PC-3 (cell line): Measurements from ENCODE around the gene AP3B2. TPM values are rescaled to one million over a fixed set of nuclear protein-coding genes. Genes with fewer than 3 reads are reported as not detected.
"Not testable (repeated sequence)": the region's sequence is repeated elsewhere in the genome, so short reads cannot be mapped to it uniquely, and the experiment has no call there.

ENCODE experiments used
- ATAC-seq: fragments of 200-7000 bp; cut with Tn5 transposase; 2 replicates; pipeline ENCODE4 v1.9.1; 2020; ENCODE audit warnings: mild to moderate bottlenecking, moderate library complexity
- BruUV-seq: library from RNA; stranded (reverse); fragments of 400-500 nt; replicated peaks from 2 replicates; lab custom pipeline; 2021; lab: Mats Ljungman, UMichigan
- CTCF ChIA-PET: fragments of 300-600 bp; sonication (Branson Sonifier 250); formaldehyde crosslinking; loops from one replicate; lab custom pipeline; 2022; ENCODE audit warnings: antibody characterized with exemption; lab: Charles Lee
- POLR2A ChIA-PET: fragments of 300-600 bp; sonication (Branson Sonifier 250); formaldehyde crosslinking; loops from one replicate; lab custom pipeline; 2022; ENCODE audit warnings: antibody characterized with exemption; ENCODE audit not compliant: unreplicated experiment; lab: Charles Lee
- DNase-seq: peaks from one replicate; pipeline ENCODE4 v3.0.0-alpha.2; 2015
- H2AFZ ChIP-seq: fragments of 300-600 bp; sonication (generic); 2 replicates; pipeline ENCODE4 v1.6.0; 2016; ENCODE audit warnings: antibody characterized with exemption, low read length
- H3F3A ChIP-seq: fragments of 300-600 bp; sonication (generic); one replicate; pipeline ENCODE4 v1.6.0; 2017; ENCODE audit warnings: antibody characterized with exemption, low read length, control low read depth, mild to moderate bottlenecking; ENCODE audit not compliant: unreplicated experiment
- H3K27ac ChIP-seq: fragments of 300-600 bp; sonication (generic); 2 replicates; pipeline ENCODE4 v1.5.1; 2016; ENCODE audit warnings: mild to moderate bottlenecking, low read length
- H3K27me3 ChIP-seq: fragments of 300-600 bp; sonication (generic); 2 replicates; pipeline ENCODE4 v1.6.1; 2016; ENCODE audit warnings: low read length, mixed read lengths
- H3K36me3 ChIP-seq: fragments of 300-600 bp; sonication (generic); 2 replicates; pipeline ENCODE4 v1.6.1; 2016; ENCODE audit warnings: low read depth, mixed run types, low read length, mixed read lengths
- H3K4me1 ChIP-seq: fragments of 300-600 bp; sonication (generic); 2 replicates; pipeline ENCODE4 v1.5.1; 2016; ENCODE audit warnings: low read length; ENCODE audit not compliant: insufficient read depth
- H3K4me2 ChIP-seq: fragments of 300-600 bp; sonication (generic); 2 replicates; pipeline ENCODE4 v1.6.0; 2016; ENCODE audit warnings: low read length
- H3K4me3 ChIP-seq: fragments of 300-600 bp; sonication (generic); 2 replicates; pipeline ENCODE4 v1.5.1; 2016; ENCODE audit warnings: mild to moderate bottlenecking, low read length, mixed read lengths
- H3K79me2 ChIP-seq: fragments of 300-600 bp; sonication (generic); 2 replicates; pipeline ENCODE4 v1.6.1; 2017; ENCODE audit warnings: low read length, mixed read lengths
- H3K9ac ChIP-seq: fragments of 300-600 bp; sonication (generic); 2 replicates; pipeline ENCODE4 v1.6.0; 2016; ENCODE audit warnings: mild to moderate bottlenecking, low read length
- H3K9me2 ChIP-seq: fragments of 300-600 bp; sonication (generic); replicated peaks from 2 replicates; pipeline ENCODE4 v1.6.1; 2016; ENCODE audit warnings: mixed run types, low read length, mixed read lengths
- H3K9me3 ChIP-seq: fragments of 300-600 bp; sonication (generic); 2 replicates; pipeline ENCODE4 v1.6.1; 2016; ENCODE audit warnings: low read length, mixed read lengths
- H4K20me1 ChIP-seq: fragments of 300-600 bp; sonication (generic); 2 replicates; pipeline ENCODE4 v1.6.1; 2016; ENCODE audit warnings: low read length, mixed read lengths
- EZH2 ChIP-seq: fragments of 300-600 bp; sonication (generic); IDR thresholded peaks from one replicate; pipeline ENCODE4 v1.6.1; 2017; ENCODE audit warnings: antibody characterized with exemption, mild to moderate bottlenecking, low read length; ENCODE audit not compliant: unreplicated experiment
- EZH2phosphoT487 ChIP-seq: fragments of 300-600 bp; sonication (generic); IDR thresholded peaks from 2 replicates; pipeline ENCODE4 v1.6.1; 2018; ENCODE audit warnings: mild to moderate bottlenecking, antibody characterized with exemption, low read length, borderline replicate concordance
- intact Hi-C: fragments of 100-400 bp; cut with micrococcal nuclease; formaldehyde crosslinking; loops from 2 replicates; pipeline ENCODE4 v1.9.0; 2023
- total RNA-seq: library from RNA; depleted of rRNA; stranded (reverse); fragments of >200 nt; gene quantifications from 2 replicates; pipeline ENCODE4 v1.2.3, GENCODE V29; 2014
- TF ChIP-seq, protein P1 (sequence below): fragments of 300-600 bp; sonication (generic); conservative IDR thresholded peaks from 2 replicates; pipeline ENCODE4 v1.5.1; 2017; ENCODE audit warnings: antibody characterized with exemption, low read depth, mild to moderate bottlenecking, low read length

The AP3B2 gene
- total RNA-seq, 1 experiment from 2014 or later: 0.47 TPM

DNA sequence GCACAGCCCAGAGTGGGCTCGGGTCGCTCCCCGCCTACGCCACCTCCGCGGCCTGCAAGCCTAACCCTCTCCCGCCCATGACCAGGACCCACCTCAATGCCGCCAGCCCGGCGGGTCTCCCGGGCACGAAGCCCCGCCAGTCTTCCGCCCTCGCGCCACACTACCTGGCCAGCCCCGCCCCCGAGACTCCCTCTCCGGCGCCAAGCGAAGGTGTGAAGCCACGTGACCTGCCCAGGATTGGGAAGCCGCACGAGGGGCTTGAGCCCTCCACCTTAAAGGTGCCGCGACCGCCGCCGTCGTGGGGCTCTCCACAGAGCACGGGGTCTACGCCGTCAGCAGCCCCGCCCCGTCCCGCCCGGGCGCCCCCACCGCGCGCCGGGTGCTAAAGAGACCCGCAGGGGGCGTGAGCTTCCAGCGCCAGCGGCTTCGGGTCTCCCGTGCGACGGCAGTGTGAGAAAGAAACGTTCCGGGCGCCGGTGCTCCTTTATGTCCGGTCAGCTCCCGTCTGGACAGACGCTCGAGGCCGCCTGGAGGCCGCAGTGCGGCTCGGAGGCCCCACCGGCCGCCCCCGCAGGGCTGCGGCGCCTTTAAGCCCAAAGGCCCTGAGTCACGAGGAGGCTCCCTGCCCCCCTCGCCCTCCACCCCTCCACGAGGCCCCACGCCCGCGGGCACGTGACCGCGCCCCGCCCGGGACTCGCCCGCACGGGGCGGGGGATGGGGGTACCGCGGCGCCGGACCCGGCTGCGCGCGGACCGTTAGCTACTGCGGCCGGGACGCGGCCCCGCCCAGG lies 62.4 kb downstream of the AP3B2 start, which contains the start of gene CPEB1:
Gene CPEB1 (minus strand): TSS at position 319 of the 790 bp plus-strand sequence. CDS start 18,904 bp downstream, outside the sequence.
- Histone ChIP-seq H3K9me2 (no peaks in the 10 kb centered on the region), H3K27ac (no peak within 1 kb of the TSS), H3K4me3 (peak within 1 kb of the TSS; percentile 49; the same call in 1 of the 2 replicates), H3K4me1 (no peaks in the 10 kb centered on the region), H3K27me3 (peaks cover 4% of the 10 kb centered on the region), H3K9me3 (no peaks in the 10 kb centered on the region), H3K9ac (no peak within 1 kb of the TSS), H3K4me2 (peak within 1 kb of the TSS; percentile 73), H3K36me3 (no peaks in the 10 kb centered on the region), H2AFZ (0 out of 2 replicates have a peak within 1 kb of the TSS, but pooled peaks have one; percentile 38), H4K20me1 (no peaks in the 10 kb centered on the region), H3F3A (no peaks in the 10 kb centered on the region), H3K79me2 (no peaks in the 10 kb centered on the region)
- DNase-seq (no peak), ATAC-seq (peak; percentile 48)
- intact Hi-C loops: no loop called here
- ChIA-PET CTCF (no interaction called here), POLR2A (no interaction called here)
- no TSS peak for BruUV-seq
- TF ChIP-seq EZH2 (no peak), EZH2phosphoT487 (no peak)
- TF ChIP-seq, protein P1, sequence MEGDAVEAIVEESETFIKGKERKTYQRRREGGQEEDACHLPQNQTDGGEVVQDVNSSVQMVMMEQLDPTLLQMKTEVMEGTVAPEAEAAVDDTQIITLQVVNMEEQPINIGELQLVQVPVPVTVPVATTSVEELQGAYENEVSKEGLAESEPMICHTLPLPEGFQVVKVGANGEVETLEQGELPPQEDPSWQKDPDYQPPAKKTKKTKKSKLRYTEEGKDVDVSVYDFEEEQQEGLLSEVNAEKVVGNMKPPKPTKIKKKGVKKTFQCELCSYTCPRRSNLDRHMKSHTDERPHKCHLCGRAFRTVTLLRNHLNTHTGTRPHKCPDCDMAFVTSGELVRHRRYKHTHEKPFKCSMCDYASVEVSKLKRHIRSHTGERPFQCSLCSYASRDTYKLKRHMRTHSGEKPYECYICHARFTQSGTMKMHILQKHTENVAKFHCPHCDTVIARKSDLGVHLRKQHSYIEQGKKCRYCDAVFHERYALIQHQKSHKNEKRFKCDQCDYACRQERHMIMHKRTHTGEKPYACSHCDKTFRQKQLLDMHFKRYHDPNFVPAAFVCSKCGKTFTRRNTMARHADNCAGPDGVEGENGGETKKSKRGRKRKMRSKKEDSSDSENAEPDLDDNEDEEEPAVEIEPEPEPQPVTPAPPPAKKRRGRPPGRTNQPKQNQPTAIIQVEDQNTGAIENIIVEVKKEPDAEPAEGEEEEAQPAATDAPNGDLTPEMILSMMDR: no peak

DNA sequence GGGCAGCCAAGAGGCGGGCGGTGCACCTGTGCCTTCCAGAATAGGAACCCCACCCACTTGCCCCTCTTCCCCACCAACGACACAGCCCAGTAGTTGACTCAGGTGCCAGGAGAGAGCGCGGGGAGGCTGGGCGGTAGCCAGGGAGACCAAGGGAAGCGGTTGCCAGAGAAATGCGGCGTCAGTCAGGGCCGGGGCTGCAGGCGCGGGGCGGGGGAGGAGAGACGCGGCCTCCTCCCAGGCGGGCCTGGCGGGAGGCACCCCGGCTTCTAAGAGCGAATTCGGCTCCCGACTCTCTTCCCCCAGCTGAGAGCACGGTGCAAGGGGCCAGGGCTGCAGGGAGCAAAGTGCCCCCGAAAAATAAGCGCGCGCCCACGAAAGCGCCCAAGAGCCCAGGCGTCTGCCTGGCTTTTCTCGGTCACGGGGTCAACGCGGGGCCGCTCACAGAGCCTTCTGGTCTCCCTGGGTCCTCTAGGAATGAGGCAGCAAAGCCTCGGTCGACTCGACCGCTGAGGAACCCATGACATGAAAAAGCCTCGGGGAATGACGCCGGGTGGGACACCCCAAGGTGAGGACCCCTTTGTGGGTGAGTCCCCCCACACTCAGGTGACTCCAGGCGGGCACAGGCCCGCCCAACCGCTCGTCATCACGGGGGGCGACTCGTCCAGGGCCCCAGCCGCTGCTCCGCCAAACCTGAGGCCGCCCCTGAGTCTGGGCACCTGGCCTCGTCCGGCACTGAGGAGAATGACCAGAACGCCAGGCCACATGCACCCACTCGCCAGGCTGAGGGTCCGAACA lies 63.2 kb downstream of the AP3B2 start:
- Histone ChIP-seq H3K27me3 (peaks cover 12% of the 10 kb centered on the region), H3K9me2 (no peaks in the 10 kb centered on the region), H3K79me2 (no peaks in the 10 kb centered on the region), H3K4me3 (no peak overlapping the region), H3K9ac (no peak overlapping the region), H3F3A (no peaks in the 10 kb centered on the region), H3K4me2 (no peak overlapping the region), H3K9me3 (no peaks in the 10 kb centered on the region), H2AFZ (no peak overlapping the region), H3K4me1 (no peaks in the 10 kb centered on the region), H4K20me1 (no peaks in the 10 kb centered on the region), H3K27ac (no peak overlapping the region), H3K36me3 (no peaks in the 10 kb centered on the region)
- BruUV-seq: no TSS peak
- DNase-seq: no peak
- no peak for TF ChIP-seq EZH2phosphoT487
- intact Hi-C loops: no loop called here
- ChIA-PET CTCF (no interaction called here), POLR2A (no interaction called here)
- no peak for ATAC-seq

DNA sequence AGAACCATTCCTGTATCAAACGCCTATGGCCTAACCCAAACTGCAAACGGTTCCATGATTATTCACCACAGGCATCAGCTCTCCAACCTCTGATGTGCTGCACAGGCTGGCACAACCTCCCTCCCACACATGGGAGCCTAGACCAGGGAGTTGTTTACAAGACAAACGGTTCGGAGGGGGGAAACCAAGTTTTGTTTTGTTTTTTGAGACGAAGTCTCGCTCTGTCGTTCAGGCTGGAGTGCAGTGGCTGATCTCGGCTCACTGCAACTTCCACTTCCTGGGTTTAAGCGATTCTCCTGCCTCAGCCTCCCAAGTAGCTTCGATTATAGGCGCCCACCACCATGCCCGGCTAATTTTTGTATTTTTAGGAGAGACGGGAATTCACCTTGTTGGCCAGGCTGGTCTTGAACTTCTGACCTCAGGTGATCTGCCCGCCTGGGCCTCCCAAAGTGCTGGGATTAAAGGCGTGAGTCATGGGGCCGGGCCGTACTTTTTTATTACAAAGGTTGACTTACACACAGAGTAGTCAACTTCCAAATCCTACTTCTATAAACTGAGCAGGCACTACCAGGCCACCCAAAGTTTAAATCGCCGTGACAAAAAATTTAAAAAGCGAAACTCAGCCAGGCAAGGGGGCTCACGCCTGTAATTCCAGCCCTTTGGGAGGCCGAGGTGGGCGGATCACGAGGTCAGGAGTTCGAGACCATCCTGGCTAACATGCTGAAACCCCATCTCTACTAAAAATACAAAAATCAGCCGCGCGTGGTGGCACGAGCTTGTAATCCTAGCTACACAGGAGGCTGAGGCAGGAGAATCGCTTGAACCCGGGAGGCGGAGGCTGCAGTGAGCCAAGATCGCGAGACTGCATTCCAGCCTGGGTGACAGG lies 64.5 kb downstream of the AP3B2 start:
- H4K20me1 ChIP-seq, H3K9me2 ChIP-seq, ATAC-seq, H2AFZ ChIP-seq, H3K36me3 ChIP-seq, H3K27ac ChIP-seq, H3K4me2 ChIP-seq, H3K4me1 ChIP-seq, BruUV-seq, H3K9ac ChIP-seq, intact Hi-C loops, DNase-seq, CTCF ChIA-PET, H3F3A ChIP-seq, H3K79me2 ChIP-seq, POLR2A ChIA-PET, H3K9me3 ChIP-seq, H3K4me3 ChIP-seq: not testable (repeated sequence)
- peaks cover 25% of the 10 kb centered on the region for H3K27me3 ChIP-seq
